Lung microvascular endothelial cell (primary cell): Measurements from ENCODE around the gene FNDC3B. TPM values are rescaled to one million over a fixed set of nuclear protein-coding genes. Genes with fewer than 3 reads are reported as not detected.

Experiments used
- DNase-seq, 2 donors: peaks; one replicate each; pipeline versions ENCODE4 v3.0.0 to v3.0.0-alpha.2; 2010; ENCODE audit warnings: low read depth in 2 of 2
- total RNA-seq: library from RNA; depleted of rRNA; stranded (reverse); fragments of >200 nt; gene quantifications from 2 replicates; pipeline ENCODE4 v1.2.1, GENCODE V29; 2014

FNDC3B gene
- total RNA-seq, 1 donor from 2014 or later = 74.6 TPM

DNA sequence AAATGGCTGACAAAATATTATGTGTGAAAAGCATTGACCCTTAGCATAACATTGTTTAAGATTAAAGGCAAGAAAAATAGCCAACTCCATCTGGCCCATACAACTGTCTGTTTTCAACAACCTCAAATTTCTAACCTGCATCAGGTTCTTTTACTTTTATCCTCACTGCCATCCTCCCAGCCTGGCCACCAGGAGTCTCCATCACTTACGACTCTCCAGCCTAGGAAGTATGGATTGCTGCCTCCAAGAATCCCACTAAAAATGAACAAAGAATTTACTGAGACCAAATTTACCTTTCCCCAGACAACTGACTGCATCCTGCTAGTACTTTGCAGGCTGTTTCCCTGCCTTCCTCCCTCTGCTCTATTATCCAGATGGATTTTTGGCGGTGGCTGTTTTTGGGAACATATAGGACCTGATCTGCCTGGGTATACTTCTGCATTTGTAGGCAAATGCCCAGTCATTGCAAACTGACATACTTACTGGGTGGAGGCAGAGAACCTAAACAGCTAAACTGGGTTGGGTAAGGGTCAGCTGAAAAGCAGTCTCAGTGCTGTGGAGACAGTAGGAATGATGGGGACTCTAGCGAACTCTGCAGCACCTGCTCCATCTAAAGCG lies 264.7 kb downstream of the FNDC3B start:
- DNase-seq = no peak

DNA sequence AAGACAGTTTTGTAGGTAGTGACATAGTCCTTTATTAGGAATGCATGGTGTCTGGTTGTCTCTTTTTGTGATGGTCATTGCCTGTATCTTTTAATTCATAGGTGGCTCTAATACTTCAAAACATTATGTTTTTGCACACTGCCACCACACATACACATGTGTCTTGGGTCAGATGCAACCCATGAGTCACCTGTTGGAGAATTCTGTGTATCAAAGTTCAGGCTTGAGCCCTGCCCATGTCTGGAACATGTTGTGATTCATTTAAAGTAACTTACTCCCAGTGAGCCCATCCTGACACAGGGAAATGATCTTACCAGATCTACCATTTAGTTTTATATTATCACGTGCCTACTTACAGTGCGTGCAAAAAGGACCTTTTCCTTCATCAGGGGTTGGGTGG lies 266.2 kb downstream of the FNDC3B start:
- peak in 1 of 2 donors; percentile 75 for DNase-seq

DNA sequence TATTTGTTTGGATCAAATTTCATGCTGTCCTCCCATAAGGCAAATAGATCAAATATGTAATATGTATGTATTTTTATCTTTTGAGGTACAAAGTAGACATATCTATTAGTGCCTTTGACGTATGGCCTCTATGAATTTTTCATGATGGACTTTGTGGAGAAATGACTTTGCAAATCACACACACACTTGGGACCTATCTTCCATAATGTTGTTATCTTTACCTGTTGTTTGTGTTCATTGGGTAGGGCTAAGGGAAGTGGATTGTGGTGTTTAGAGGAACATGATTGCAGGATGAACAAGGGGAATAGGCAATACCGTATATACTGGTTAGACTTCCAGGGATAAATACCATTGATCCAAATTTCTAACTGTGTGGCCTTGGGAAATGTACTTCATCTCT lies 266.6 kb downstream of the FNDC3B start:
- no peak for DNase-seq

DNA sequence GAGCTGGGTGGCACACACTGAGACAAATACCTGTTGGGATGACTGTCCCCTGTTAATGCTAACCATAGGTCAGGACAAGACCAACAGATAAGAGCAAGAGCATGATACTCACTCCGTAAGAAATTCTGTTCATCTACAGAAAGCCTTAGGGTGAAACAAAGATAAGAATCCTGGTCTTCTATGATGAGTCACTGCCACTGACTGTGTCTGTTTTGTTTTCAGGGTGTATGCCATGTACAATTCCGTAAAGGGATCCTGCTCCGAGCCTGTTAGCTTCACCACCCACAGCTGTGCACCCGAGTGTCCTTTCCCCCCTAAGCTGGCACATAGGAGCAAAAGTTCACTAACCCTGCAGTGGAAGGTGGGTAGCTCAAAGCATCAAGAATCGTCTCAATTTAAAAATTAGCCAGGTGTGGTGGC lies 267.8 kb downstream of the FNDC3B start:
- DNase-seq = peak in 1 of 2 donors; percentile 55

DNA sequence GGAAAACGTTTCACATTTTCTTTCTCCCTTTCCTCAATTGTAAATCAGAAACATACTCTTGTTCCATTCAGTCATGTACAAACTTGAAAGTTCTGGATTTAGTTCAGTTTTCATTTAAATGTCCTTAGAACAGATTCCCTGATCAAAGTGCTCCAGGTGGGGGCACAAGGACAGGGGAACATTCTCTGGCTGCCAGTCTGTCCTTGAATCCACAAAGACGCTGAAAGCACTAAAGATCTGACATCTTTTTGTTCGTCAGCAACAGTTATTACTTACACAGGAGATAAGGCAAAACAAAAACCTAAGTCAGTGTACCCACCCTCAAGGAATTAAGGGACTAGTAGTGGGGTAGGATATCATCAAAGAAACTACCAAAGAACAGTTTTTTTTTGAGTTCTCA lies 269.7 kb downstream of the FNDC3B start:
- no peak for DNase-seq

DNA sequence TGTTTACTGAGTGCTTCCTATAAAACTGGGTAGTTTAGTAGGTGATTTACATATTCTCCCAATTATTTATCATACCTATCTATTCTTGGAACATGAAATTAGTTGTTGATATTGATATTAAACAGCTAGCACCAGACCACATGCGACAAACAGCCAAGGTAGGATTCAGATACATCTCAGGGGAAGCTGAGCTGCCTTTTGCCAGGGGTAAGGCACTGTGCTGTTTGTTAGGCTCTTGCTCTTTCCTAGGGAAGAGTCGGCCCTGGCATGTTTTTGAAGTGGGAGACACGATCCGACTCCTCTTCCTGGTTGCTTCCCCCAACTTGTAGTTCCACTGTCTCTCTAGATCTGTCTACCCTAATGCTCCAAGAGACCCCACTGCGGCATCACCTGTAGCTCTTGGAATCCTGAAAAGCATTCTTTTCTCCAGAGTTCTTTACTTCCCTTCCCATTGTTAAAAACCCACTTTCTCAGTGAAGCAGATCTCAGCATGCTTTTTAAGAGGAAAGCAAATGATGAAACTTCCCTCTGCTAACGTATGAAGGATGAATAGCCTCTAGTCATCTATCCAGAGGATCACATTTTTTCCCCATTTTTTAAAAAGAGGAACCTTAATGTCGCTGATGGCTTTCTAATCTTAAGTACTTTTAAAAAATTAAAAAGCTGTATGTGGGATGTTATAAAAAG lies 270.5 kb downstream of the FNDC3B start:
- no peak for DNase-seq

DNA sequence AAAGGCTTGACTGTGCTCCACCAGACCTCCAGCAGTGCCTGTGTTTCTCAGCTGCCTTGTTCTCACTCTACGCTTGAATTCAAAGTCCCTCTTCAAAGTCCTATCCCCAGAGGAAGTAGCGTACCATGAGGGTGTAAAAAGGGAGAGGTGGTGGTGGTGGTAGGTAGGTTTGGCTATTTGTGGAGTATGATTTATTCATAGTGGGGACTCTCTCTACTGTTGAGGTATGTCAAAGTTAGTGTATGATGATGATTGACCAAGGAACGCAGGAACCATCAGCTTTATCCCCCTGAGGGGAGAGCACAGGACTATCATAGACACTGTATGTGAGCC lies 271.0 kb downstream of the FNDC3B start:
- no peak for DNase-seq

DNA sequence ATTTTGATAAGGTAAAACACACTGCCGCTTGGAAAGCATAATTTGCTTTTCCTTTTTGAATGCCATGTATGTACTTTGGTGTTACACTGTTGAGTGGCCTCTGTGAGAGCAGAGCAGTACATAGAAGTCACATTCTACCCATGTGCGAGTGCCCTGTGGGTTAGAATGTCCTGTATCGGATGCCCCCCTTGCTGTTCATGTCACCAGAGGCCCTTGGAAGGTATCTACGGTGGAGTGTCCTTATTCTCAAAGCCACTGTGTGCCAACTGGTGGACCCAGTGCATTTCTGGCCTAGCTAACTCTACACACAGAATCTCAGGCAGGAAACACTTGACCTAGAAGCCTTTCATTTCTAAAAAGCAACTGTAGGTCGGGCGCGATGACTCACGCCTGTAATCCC lies 271.8 kb downstream of the FNDC3B start:
- DNase-seq = no peak

DNA sequence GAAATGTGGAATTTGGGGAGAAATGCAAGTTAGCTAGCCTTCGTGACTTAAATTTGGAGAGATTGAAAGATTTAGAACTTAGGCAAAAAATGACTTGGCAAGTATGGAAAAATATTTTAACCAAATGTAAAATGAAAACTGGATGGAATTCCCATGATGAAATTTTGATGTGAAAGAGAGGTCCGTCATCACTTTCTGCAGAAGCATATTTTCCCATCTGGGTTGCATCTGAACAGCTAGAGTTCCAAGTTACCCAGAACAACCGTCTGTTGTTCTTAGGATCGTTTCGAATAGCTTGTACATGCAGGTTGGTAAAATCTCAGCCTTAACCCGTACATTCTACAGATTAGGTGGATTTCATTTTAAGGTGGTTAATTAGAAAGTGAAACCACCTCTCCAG lies 272.6 kb downstream of the FNDC3B start:
- DNase-seq = no peak

DNA sequence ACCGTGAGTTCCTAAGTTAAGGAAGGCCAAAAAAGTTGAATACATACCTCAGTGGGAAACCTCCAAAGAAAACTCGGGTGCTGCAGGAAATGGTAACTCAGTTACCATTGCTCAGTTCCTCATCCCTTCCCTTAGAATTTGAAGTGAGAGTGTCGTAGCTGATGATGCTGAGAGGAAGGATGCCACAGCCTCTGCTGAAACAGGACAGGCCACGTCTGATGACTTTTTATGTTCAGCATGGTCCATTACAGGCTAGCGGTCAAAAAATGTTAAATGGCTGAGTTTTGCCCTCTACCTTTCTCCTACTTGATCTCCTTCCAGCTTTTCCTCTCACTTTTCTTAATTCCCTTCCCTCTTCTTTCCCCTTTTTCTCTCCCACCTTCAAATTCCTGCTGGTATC lies 273.3 kb downstream of the FNDC3B start:
- DNase-seq = no peak

DNA sequence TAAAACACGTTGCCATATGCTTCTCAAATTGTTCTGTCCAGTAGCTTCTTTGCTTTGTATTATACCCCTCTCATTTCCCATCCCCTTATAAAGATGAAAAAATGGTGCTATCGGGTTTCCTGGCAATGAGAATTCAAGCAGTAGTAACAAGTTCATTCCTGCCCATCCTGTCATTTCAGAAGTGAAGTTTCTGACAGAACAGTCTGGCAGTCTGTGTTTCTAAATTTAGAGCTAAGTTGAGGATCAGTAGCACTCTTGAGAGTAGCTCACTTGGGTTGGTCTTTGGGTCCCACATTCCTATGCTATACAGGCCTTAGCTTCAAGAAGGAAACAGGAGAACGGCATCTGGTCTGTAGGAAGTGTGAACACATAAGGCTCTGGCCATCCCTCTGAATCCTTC lies 274.3 kb downstream of the FNDC3B start:
- no peak for DNase-seq

DNA sequence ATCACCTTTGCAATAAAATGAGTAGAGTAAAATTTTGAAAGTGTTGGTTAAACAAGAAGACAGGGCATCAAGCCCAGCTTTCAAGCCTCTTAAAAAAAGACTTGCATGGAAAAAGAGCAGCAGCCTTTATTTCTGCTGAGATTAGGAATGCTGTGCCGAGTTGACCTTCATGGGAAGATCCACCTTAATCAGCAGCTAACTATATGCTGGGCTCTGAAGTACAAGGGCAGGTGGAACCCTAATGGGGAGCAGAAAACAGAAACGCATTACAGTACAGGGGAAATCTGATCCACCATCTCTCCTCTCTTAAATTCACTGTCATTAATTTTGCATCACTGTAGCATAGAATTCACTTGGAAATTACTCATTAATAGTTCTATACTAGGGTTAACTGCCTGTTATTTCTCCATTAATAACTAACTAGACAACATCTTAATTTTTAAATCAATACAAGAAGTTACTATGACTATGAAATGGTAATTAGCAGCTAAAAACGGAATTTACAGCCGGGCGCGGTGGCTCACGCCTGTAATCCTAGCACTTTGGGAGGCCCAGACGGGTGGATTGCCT lies 275.3 kb downstream of the FNDC3B start:
- no peak for DNase-seq

DNA sequence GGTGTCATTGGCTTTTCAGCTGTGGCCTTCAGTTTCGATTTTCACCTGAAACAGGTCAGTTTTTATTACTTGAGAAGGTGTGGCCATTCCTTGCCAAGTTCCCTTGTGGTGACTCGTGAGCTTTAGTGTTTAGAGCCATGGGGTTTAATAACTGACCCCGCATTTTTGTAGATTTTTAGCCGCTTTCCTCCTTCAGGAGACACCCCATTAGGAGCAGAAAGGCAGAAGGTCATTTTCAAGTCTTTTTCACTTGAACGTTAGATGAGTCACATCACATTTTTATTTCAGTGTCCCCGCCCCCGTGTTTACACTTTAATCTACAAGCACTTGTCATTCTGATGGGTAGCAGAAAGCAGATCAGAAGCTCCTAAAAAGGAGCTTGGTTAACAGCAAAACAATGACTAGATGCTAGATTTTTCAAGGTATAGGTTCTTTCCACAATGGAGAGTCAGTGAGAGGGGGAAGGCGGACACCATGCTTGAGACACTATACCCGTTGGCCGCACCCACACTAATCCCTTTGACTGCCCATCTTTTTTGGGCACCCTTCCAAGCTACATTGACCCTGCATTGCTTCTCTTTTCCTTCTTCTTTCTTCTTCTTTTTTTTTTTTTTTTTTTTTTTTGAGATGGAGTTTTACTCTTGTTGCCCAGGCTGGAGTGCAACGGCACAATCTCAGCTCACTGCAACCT lies 276.2 kb downstream of the FNDC3B start:
- DNase-seq = peak in 1 of 2 donors; percentile 79

DNA sequence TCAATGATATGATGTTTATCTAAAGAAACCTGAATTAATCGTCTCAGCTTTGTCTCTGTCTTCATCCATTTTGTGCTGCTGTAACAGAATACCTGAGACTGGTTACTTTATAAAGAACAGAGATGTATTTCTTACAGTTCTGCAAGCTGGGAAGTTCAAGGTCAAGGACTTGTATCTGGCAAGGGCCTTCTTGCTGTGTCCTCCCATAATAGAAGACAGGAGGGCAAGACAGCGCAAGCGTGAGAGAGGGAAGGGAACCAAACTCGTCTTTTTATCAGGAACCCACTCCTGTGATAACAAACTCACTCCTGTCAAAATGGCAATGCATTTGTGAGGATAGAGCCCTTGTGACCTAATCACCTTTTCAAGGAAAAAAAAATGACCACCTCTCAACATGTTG lies 277.4 kb downstream of the FNDC3B start:
- DNase-seq = no peak

DNA sequence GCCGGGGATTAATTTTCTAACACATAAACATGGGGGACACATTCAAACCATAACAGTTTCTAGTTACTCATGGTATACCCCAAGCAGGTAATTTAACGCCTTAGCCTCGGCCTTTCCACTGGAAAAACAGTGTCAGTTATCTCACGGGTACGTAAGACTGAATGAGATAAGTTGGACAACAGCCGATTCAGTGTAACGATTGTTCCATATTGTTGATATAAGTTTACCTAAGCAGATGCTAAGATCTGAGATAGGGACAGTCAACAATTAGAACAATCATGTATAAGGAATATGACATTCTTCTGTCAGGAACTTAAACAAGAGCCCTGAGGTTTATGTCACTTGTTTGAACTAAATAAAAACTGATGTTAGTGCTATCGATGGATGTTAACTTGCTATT lies 278.1 kb downstream of the FNDC3B start:
- DNase-seq = no peak

DNA sequence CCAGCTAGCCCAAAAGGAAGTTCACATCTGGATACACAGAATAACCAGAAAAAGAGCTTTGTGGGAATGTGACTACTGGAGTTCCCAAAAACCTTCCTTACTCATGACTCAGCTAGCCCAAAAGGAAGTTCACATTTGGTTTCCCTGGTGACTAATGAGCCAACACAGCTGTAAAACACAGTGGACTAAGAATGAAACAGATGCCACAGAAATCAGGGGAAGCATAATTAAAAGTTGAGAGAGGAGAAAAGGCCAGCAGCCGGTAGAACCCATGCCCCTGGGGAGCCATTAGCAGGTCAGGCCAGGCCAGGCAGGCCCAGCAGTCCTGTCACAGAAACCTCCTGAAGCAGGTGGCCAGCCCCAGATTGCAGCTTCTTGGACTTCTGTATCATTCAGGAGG lies 278.6 kb downstream of the FNDC3B start:
- DNase-seq = peak; percentile 84 to 95

DNA sequence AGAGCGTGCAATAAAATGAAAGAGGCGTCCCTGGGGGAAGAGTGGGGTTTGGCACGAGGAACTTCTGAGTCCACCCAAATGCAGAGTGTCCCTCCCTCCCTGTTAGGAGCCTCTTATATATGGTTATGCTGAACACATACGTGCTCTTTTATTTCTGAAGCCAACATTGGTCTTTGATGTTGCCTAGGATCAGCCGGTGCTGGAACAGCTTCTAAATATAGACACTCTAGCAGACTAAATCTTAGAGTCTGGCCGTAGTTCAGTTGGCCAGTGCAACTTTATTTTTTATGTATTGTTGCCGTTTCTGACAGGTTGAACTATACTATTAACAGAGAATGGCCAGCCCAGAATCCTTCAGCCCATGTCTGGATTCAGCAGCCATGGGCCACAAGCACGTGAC lies 280.2 kb downstream of the FNDC3B start:
- no peak for DNase-seq

DNA sequence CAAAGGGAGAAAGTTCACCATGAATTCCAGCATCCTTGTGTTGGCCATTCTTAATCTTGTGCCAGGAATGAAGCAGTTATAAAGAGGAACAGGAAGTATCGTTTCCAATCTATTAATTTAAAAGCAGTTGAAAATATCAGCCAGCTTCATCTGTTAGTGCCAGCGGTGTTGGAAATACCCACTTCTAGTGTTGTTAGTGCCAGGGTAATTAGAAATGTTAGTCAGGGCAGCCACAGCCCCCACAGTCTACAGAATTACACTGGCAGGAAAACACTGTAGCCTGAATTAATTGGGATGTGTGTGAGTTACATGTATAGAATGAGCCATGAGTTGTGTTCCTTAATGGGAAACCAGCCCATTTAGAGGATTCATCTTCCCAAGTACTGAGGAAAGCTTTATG lies 281.1 kb downstream of the FNDC3B start:
- DNase-seq = no peak

DNA sequence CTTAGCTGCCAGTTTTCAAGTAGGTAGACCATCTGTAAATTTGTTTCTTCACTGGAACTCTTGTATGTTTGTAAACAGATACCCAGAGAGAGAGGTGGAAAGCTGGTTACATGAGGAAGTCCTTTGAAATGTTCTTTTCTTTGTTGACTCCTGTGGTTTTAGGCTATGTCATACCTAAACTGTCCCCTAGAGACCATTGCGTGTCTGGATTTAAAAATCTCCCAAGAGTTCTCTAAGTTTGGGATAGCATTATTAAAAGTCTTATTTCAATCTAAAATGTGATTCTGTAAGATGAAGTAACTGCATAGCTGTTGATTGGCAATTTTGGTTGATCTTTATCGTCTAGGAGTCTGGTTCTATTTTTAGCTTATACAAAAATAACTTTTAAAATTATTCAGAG lies 281.7 kb downstream of the FNDC3B start:
- DNase-seq = no peak

DNA sequence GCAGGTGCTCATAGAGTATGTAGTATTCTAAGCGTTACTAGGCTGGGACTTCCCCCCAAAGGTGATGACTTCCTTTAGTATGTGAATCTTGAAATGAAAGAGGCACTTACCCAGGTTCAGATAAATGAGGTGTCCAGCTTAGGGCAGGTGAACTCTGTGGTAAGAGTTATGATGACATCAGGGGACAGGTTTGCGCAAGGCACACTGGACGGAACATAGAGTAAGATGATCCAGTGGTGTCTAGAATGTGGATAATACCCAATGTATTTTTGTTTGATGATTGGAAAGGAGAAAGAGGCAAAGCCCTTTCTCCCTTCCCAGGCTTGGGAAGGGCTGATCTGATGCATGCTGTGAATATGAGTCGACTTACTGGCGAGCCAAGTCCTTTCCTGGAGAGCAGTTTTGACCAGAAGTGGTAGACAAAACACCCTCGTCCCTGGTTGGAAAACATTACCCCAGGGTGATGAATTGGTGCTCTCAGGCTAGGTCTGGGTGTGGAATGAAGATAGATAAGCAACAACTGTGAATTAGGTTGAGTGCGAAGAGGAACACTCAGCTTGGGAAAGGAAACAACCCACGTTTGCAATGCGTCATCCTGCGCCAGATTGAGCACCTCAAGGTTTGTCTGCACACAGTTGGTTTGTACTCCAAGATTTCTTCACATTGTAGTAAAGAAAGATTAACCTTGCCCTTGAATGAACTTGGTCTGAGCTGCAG lies 284.7 kb downstream of the FNDC3B start:
- peak in 1 of 2 donors; percentile 56 for DNase-seq

DNA sequence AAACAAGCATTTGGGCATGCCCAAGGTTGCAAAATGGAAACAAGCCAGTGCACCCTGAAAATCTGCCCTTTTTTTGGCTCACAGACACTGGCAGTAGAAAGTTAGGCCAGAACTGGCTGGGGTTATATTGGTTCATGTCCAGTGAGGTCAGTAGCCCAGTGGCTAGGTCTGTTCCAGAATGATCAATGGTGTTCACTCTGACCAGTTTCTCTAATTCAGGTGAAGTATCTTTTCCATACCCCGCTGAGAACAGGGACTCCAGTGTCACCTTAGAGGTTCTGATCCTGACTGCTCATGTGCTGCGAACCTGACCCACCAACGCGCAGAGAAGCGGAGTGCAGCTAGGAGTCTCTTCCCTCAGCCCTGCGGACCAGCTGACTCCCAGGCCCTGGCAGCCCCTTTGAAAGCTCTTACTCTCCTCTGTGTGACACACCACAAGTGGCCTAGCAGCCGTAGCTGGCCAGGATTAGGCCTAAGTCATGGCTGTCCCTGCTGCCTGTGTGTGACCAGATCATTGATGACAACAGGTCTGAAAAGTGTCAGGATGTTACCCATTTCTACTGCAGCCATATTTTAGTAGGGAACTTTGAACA lies 285.3 kb downstream of the FNDC3B start:
- DNase-seq = no peak

DNA sequence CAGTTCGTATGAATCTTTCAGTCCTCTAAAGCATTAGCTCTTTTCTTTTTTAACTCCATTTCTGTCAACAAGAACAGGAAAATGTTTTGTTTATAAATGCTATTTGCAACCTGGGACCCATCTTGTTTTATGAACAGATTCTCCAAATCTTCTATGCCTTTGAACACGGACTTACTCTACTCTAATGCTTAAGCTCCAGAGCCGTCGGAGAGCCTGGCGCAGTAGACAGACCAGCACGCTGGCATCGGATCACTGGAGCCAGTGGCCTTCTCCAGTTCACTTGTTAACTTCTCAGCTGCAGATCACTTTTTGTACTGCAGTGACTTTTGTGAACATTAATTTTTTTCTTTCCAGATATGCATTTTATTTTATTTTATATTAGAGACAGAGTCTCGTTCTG lies 286.1 kb downstream of the FNDC3B start:
- DNase-seq = no peak
